ENCODE measurements around the gene LONP1. TPM values are rescaled to one million over a fixed set of nuclear protein-coding genes. Genes with fewer than 3 reads are reported as not detected.

The LONP1 gene
- polyA plus RNA-seq, 1 experiment: 77.4 TPM

- POLR2A ChIA-PET: no interaction called here
- H3K4me3 ChIP-seq (ENCODE audit: low read depth, low read length): peak overlapping the region; percentile 84
- no peaks in the 10 kb centered on the region for H3K27me3 ChIP-seq (ENCODE audit: control insufficient read depth, insufficient read depth, low read length)
- CTCF ChIA-PET: interaction anchor here (1.0 to 1.6 kb wide), 4 partner anchors 8 to 12 kb away, joined by 3 to 8 read pairs (median 6); partner anchors contain the start of gene RPL36
- TF ChIP-seq CTCF (IDR thresholded peaks at IDR 0.05; ENCODE audit: insufficient read depth, low read depth, low read length): no peak
- DNase-seq (ENCODE audit: low read depth): no peak
- H3K36me3 ChIP-seq (ENCODE audit: control insufficient read depth, insufficient read depth, low read length): peaks cover 5% of the 10 kb centered on the region
These were observed 40.5 kb downstream of the LONP1 start for GRCh38 chr19:5679289-5680083.

- DNase-seq (ENCODE audit: low read depth): no peak
- Histone ChIP-seq H3K4me3 (ENCODE audit: low read depth, low read length) (no peak overlapping the region), H3K27me3 (ENCODE audit: control insufficient read depth, insufficient read depth, low read length) (no peaks in the 10 kb centered on the region), H3K36me3 (ENCODE audit: control insufficient read depth, insufficient read depth, low read length) (peaks cover 5% of the 10 kb centered on the region)
- TF ChIP-seq CTCF (IDR thresholded peaks at IDR 0.05; ENCODE audit: insufficient read depth, low read depth, low read length): no peak
- POLR2A ChIA-PET: no interaction called here
- CTCF ChIA-PET: interaction anchor here (0.7 to 1.5 kb wide), 2 partner anchors 9 to 11 kb away, joined by 3 to 7 read pairs; no protein-coding TSS in a partner anchor
These were observed 41.8 kb downstream of the LONP1 start for GRCh38 chr19:5678071-5678718.

- DNase-seq (ENCODE audit: low read depth): no peak
- CTCF ChIA-PET: interaction anchor here (0.7 to 2.8 kb wide), 2 partner anchors 10 to 12 kb away, joined by 3 to 11 read pairs; no protein-coding TSS in a partner anchor
- TF ChIP-seq CTCF (IDR thresholded peaks at IDR 0.05; ENCODE audit: insufficient read depth, low read depth, low read length): no peak
These were observed 42.4 kb downstream of the LONP1 start for GRCh38 chr19:5677580-5677979.

GRCh38 chr19:5677136-5677535 is 42.8 kb downstream of the LONP1 start:
- DNase-seq (ENCODE audit: low read depth): no peak
- POLR2A ChIA-PET: no interaction called here
- H3K27me3 ChIP-seq (ENCODE audit: control insufficient read depth, insufficient read depth, low read length): no peaks in the 10 kb centered on the region
- CTCF ChIA-PET: interaction anchor here (0.7 to 2.8 kb wide), 2 partner anchors 10 to 12 kb away, joined by 3 to 11 read pairs; no protein-coding TSS in a partner anchor
- TF ChIP-seq CTCF (IDR thresholded peaks at IDR 0.05; ENCODE audit: insufficient read depth, low read depth, low read length): no peak
- H3K36me3 ChIP-seq (ENCODE audit: control insufficient read depth, insufficient read depth, low read length): peaks cover 5% of the 10 kb centered on the region
- no peak overlapping the region for H3K4me3 ChIP-seq (ENCODE audit: low read depth, low read length)

More at GRCh38 chr19:5677580-5677979, 42.4 kb downstream of the LONP1 start:
- Histone ChIP-seq H3K36me3 (ENCODE audit: control insufficient read depth, insufficient read depth, low read length) (peaks cover 5% of the 10 kb centered on the region), H3K4me3 (ENCODE audit: low read depth, low read length) (no peak overlapping the region), H3K27me3 (ENCODE audit: control insufficient read depth, insufficient read depth, low read length) (no peaks in the 10 kb centered on the region)
- POLR2A ChIA-PET: no interaction called here

GRCh38 chr19:5676772-5677105 is 43.2 kb downstream of the LONP1 start:
- H3K27me3 ChIP-seq (ENCODE audit: control insufficient read depth, insufficient read depth, low read length): no peaks in the 10 kb centered on the region
- CTCF ChIA-PET: interaction anchor here (2.8 kb wide), 1 partner anchor 11 kb away, joined by 11 read pairs; no protein-coding TSS in a partner anchor
- no peak for TF ChIP-seq CTCF (IDR thresholded peaks at IDR 0.05; ENCODE audit: insufficient read depth, low read depth, low read length)
- no peak for DNase-seq (ENCODE audit: low read depth)
- no peak overlapping the region for H3K4me3 ChIP-seq (ENCODE audit: low read depth, low read length)
- POLR2A ChIA-PET: no interaction called here
- H3K36me3 ChIP-seq (ENCODE audit: control insufficient read depth, insufficient read depth, low read length): peaks cover 6% of the 10 kb centered on the region

Data from BJ (cell line).